GM10248 (cell line): ENCODE data around the gene LRP5.

Experiments
- CTCF ChIA-PET: fragments of 300-600 bp; sonication (Branson Sonifier 250); formaldehyde crosslinking; extraction: SDS; loops from one replicate; lab custom pipeline; 2021; ENCODE audit warnings: antibody characterized with exemption; lab: Yijun Ruan, JAX
- POLR2A ChIA-PET: fragments of 350-650 bp; sonication (Branson Sonifier 250); formaldehyde crosslinking; extraction: SDS; loops from one replicate; lab custom pipeline; 2020; ENCODE audit warnings: antibody characterized with exemption; lab: Yijun Ruan, JAX
- DNase-seq: peaks from one replicate; pipeline ENCODE4 v3.0.0; 2012; ENCODE audit errors: extremely low spot score
- CTCF ChIP-seq: IDR thresholded peaks from 2 replicates; pipeline ENCODE4 v1.5.1; 2012; ENCODE audit warnings: mild to moderate bottlenecking, low read depth; ENCODE audit errors: extremely low read depth, missing control alignments, control extremely low read depth

The LRP5 gene

GRCh38 chr11:68480852-68481510, 168.6 kb downstream of the LRP5 start:
- no peak for TF ChIP-seq CTCF
- ChIA-PET CTCF (interaction anchor here (0.8 kb wide), 1 partner anchor 25 kb away, joined by 3 read pairs; no protein-coding TSS in a partner anchor), POLR2A (no interaction called here)
- no peak for DNase-seq

GRCh38 chr11:68481579-68482240, 169.3 kb downstream of the LRP5 start:
- no peak for DNase-seq
- CTCF ChIA-PET, result no interaction called here
- POLR2A ChIA-PET, result interaction anchor here (0.6 kb wide), 1 partner anchor 12 kb away, joined by 4 read pairs; no protein-coding TSS in a partner anchor
- no peak for TF ChIP-seq CTCF

- CTCF ChIA-PET, result interaction anchor here (1.3 kb wide), 1 partner anchor 10 kb away, joined by 6 read pairs; no protein-coding TSS in a partner anchor
- DNase-seq, result no peak
- POLR2A ChIA-PET, result no interaction called here
- TF ChIP-seq CTCF, result no peak
These were observed 176.2 kb downstream of the LRP5 start for GRCh38 chr11:68488623-68489022.

- TF ChIP-seq CTCF, result no peak
These were observed 182.9 kb downstream of the LRP5 start for GRCh38 chr11:68495220-68495729.

GRCh38 chr11:68495872-68496271, 183.5 kb downstream of the LRP5 start:
- DNase-seq, result no peak
- CTCF ChIA-PET, result interaction anchor here (1.3 kb wide), 1 partner anchor 10 kb away, joined by 3 read pairs; no protein-coding TSS in a partner anchor
- TF ChIP-seq CTCF, result no peak
- POLR2A ChIA-PET, result no interaction called here

More at GRCh38 chr11:68495220-68495729, 182.9 kb downstream of the LRP5 start:
- POLR2A ChIA-PET, result no interaction called here
- CTCF ChIA-PET, result interaction anchor here (1.1 to 1.3 kb wide), 2 partner anchors 9 to 15 kb away, joined by 3 read pairs; no protein-coding TSS in a partner anchor
- DNase-seq, result no peak

GRCh38 chr11:68497761-68498160, 185.4 kb downstream of the LRP5 start:
- CTCF ChIA-PET, result interaction anchor here (1.1 to 2.0 kb wide), 5 partner anchors 9 to 25 kb away, joined by 3 to 9 read pairs (median 4); no protein-coding TSS in a partner anchor
- no peak for TF ChIP-seq CTCF
- POLR2A ChIA-PET, result no interaction called here
- no peak for DNase-seq
